Natural killer cell (primary cell): ENCODE results near the gene TAF6. TPM values are rescaled to one million over a fixed set of nuclear protein-coding genes. Genes with fewer than 3 reads are reported as not detected.

Source experiments
- ATAC-seq, 3 donors: fragments of 150-1000 bp in 2 of 3; fragments of 200-7000 bp in 1 of 3; cut with Tn5 transposase; 1 replicate in 1 of 3; 2 replicates in 2 of 3; pipeline ENCODE4 v1.10.0; 2021; ENCODE audit warnings: mild to moderate bottlenecking in 2 of 3, moderate library complexity in 2 of 3
- DNase-seq, 2 donors: peaks; one replicate each; pipeline versions ENCODE4 v3.0.0 to v3.0.0-alpha.2; 2013 to 2021; ENCODE audit warnings: mixed read lengths in 1 of 2
- H3K27ac ChIP-seq: one replicate; pipeline ENCODE4 v1.5.1; 2013; ENCODE audit warnings: mild to moderate bottlenecking, low read length
- H3K27me3 ChIP-seq: one replicate; pipeline ENCODE4 v1.6.1; 2013; ENCODE audit warnings: low read length; ENCODE audit not compliant: control insufficient read depth, insufficient read depth
- H3K36me3 ChIP-seq: one replicate; pipeline ENCODE4 v1.6.1; 2013; ENCODE audit warnings: low read length; ENCODE audit not compliant: control insufficient read depth, insufficient read depth
- H3K4me1 ChIP-seq: one replicate; pipeline ENCODE4 v1.6.1; 2013; ENCODE audit warnings: low read length; ENCODE audit not compliant: control insufficient read depth, insufficient read depth
- H3K4me3 ChIP-seq: one replicate; pipeline ENCODE4 v1.5.1; 2013; ENCODE audit warnings: low read length
- H3K9me3 ChIP-seq: one replicate; pipeline ENCODE4 v1.6.1; 2013; ENCODE audit warnings: low read length; ENCODE audit not compliant: control insufficient read depth, insufficient read depth
- H3K27ac Mint-ChIP-seq, 2 donors: one replicate each; pipeline ENCODE4 v1.8.0; 2022; ENCODE audit warnings: mild to moderate bottlenecking in 2 of 2, mixed read lengths in 2 of 2, moderate library complexity in 1 of 2
- H3K27me3 Mint-ChIP-seq, 2 donors: one replicate each; pipeline ENCODE4 v1.8.0; 2022; ENCODE audit warnings: low read depth in 2 of 2, mixed read lengths in 2 of 2
- H3K36me3 Mint-ChIP-seq: one replicate; pipeline ENCODE4 v1.8.0; 2022; ENCODE audit warnings: mixed read lengths
- H3K4me1 Mint-ChIP-seq, 2 donors: one replicate each; pipeline ENCODE4 v1.8.0; 2022; ENCODE audit warnings: mixed read lengths in 2 of 2
- H3K4me3 Mint-ChIP-seq: one replicate; pipeline ENCODE4 v1.8.0; 2022; ENCODE audit warnings: mild to moderate bottlenecking, moderate library complexity, mixed read lengths
- H3K9me3 Mint-ChIP-seq, 2 donors: one replicate each; pipeline ENCODE4 v1.8.0; 2022; ENCODE audit warnings: mixed read lengths in 2 of 2
- CTCF ChIP-seq: fragments of 200-600 bp; IDR thresholded peaks from one replicate; pipeline ENCODE4 v1.8.0; 2022; ENCODE audit warnings: antibody characterized with exemption
- WGBS: methylation state at CpG from one replicate; pipeline ENCODE4 v1.1.7; 2013; ENCODE audit warnings: missing lambda C conversion rate; ENCODE audit not compliant: insufficient coverage; 5-methylcytosine and 5-hydroxymethylcytosine counted together
- intact Hi-C: fragments of 100-400 bp; cut with micrococcal nuclease; formaldehyde crosslinking; loops from one replicate; pipeline ENCODE4 v1.14.2; 2022
- total RNA-seq, 4 donors: library from RNA; stranded (reverse); fragments of 120-200 nt in 1 of 4; gene quantifications; one replicate each; pipeline versions ENCODE4 v1.2.3 to v1.2.4, GENCODE V29; 2013 to 2022

The TAF6 gene
- total RNA-seq, 3 donors from 2014 or later (not counting 1 experiment from before 2014, with no cell fraction given), result 42.2 to 56.8 (median 47.9) TPM

- H3K4me1 Mint-ChIP-seq, result peaks cover 44 to 50% of the 10 kb centered on the region in 2 donors
- no peaks in the 10 kb centered on the region for H3K27me3 Mint-ChIP-seq
- H3K27ac Mint-ChIP-seq, result peak overlapping the region in 1 of 2 donors; percentile 57
- DNase-seq (no peak), ATAC-seq (no peak)
- Histone ChIP-seq H3K36me3 (no peaks in the 10 kb centered on the region), H3K9me3 (no peaks in the 10 kb centered on the region), H3K27ac (no peak overlapping the region), H3K27me3 (no peaks in the 10 kb centered on the region), H3K4me3 (no peak overlapping the region), H3K4me1 (peaks cover 43% of the 10 kb centered on the region)
- H3K36me3 Mint-ChIP-seq, result no peaks in the 10 kb centered on the region
- WGBS, result 100% methylated on average over 1 of the region's 1 CpG
- peak overlapping the region; percentile 17 for H3K4me3 Mint-ChIP-seq
- intact Hi-C loops, result no loop called here
- no peak for TF ChIP-seq CTCF
- no peaks in the 10 kb centered on the region for H3K9me3 Mint-ChIP-seq
These were observed 3.4 kb upstream of the TAF6 start for GRCh38 chr7:100122568-100122967.

GRCh38 chr7:100122067-100122466, 2.9 kb upstream of the TAF6 start:
- H3K9me3 ChIP-seq, result no peaks in the 10 kb centered on the region
- no peak for TF ChIP-seq CTCF
- WGBS, result 95% methylated on average over 12 of the region's 13 CpGs
- Mint-ChIP-seq H3K27me3 (no peaks in the 10 kb centered on the region), H3K27ac (no peak overlapping the region), H3K4me1 (peaks cover 44 to 49% of the 10 kb centered on the region in 2 donors), H3K9me3 (no peaks in the 10 kb centered on the region), H3K4me3 (no peak overlapping the region), H3K36me3 (no peaks in the 10 kb centered on the region)
- ATAC-seq, result no peak
- intact Hi-C loops, result no loop called here
- no peaks in the 10 kb centered on the region for H3K27me3 ChIP-seq
- no peak overlapping the region for H3K4me3 ChIP-seq
- H3K27ac ChIP-seq, result no peak overlapping the region
- DNase-seq, result no peak
- H3K36me3 ChIP-seq, result no peaks in the 10 kb centered on the region
- peaks cover 43% of the 10 kb centered on the region for H3K4me1 ChIP-seq

GRCh38 chr7:100120733-100121036, 1.5 kb upstream of the TAF6 start:
- ATAC-seq (no peak), DNase-seq (no peak)
- Mint-ChIP-seq H3K9me3 (no peaks in the 10 kb centered on the region), H3K27ac (peak overlapping the region; percentile 98), H3K4me1 (peaks cover 35 to 36% of the 10 kb centered on the region in 2 donors), H3K36me3 (no peaks in the 10 kb centered on the region), H3K4me3 (peak overlapping the region; percentile 97), H3K27me3 (no peaks in the 10 kb centered on the region)
- no peak overlapping the region for H3K27ac ChIP-seq
- no peaks in the 10 kb centered on the region for H3K9me3 ChIP-seq
- 62% methylated on average over 1 of the region's 1 CpG for WGBS
- no peaks in the 10 kb centered on the region for H3K36me3 ChIP-seq
- no peak for TF ChIP-seq CTCF
- no peak overlapping the region for H3K4me3 ChIP-seq
- no peaks in the 10 kb centered on the region for H3K27me3 ChIP-seq
- intact Hi-C loops, result no loop called here
- peaks cover 33% of the 10 kb centered on the region for H3K4me1 ChIP-seq
